H1 (cell line): ENCODE results near the gene HSPA1L. TPM values are rescaled to one million over a fixed set of nuclear protein-coding genes. Genes with fewer than 3 reads are reported as not detected.

ENCODE experiments used
- BRCA1 ChIP-seq: IDR thresholded peaks from 2 replicates; pipeline ENCODE4 v1.6.1; 2012; ENCODE audit warnings: low read depth, low read length, improper control_type of control experiment
- CBX5 ChIP-seq: fragments of 300-800, 300-1000 bp; sonication (generic); IDR thresholded peaks from 2 replicates; pipeline ENCODE4 v1.7.1; 2016; ENCODE audit warnings: antibody characterized with exemption, low read length, low read depth
- HDAC6 ChIP-seq: IDR thresholded peaks from one replicate; pipeline ENCODE4 v1.7.1; 2012; ENCODE audit warnings: low read depth, mild to moderate bottlenecking, inconsistent platforms, low read length, moderate library complexity
- KDM1A ChIP-seq: fragments of 200-600, 300-600 bp; sonication (generic); IDR thresholded peaks from 2 replicates; pipeline ENCODE4 v1.7.1; 2016; ENCODE audit warnings: mild to moderate bottlenecking, low read length, borderline replicate concordance
- NRF1 ChIP-seq: IDR thresholded peaks from 2 replicates; pipeline ENCODE4 v1.6.1; 2011; ENCODE audit warnings: mild to moderate bottlenecking, low read depth, low read length, improper control_type of control experiment
- PHF8 ChIP-seq: fragments of 200-600 bp; sonication (generic); conservative IDR thresholded peaks from 2 replicates; pipeline ENCODE4 v1.7.1; 2012; ENCODE audit warnings: low read depth, mild to moderate bottlenecking, inconsistent platforms, low read length, moderate library complexity
- POLR2A ChIP-seq, 2 experiments: IDR thresholded peaks; 1 replicate in 1 of 2; 2 replicates in 1 of 2; pipeline ENCODE4 v1.6.1; 2011; ENCODE audit warnings: low read depth in 2 of 2, low read length in 2 of 2, mild to moderate bottlenecking in 2 of 2; ENCODE audit errors: control extremely low read depth in 1 of 2
- POLR2AphosphoS5 ChIP-seq: IDR thresholded peaks from 2 replicates; pipeline ENCODE4 v1.6.1; 2011; ENCODE audit warnings: low read depth, low read length
- SIN3A ChIP-seq, 2 experiments: IDR thresholded peaks in 1 of 2; conservative IDR thresholded peaks in 1 of 2; 2 replicates each; pipeline ENCODE4 v1.6.1; 2011 to 2012; ENCODE audit warnings: low read length in 2 of 2, improper control_type of control experiment in 1 of 2, low read depth in 1 of 2, mild to moderate bottlenecking in 1 of 2
- SP4 ChIP-seq: IDR thresholded peaks from 2 replicates; pipeline ENCODE4 v1.6.1; 2012; ENCODE audit warnings: low read length, inconsistent platforms
- TBP ChIP-seq: IDR thresholded peaks from 2 replicates; pipeline ENCODE4 v1.6.1; 2011; ENCODE audit warnings: low read depth, low read length, improper control_type of control experiment
- TEAD4 ChIP-seq: IDR thresholded peaks from 2 replicates; pipeline ENCODE4 v1.6.1; 2012; ENCODE audit warnings: low read depth, low read length, inconsistent platforms, mixed read lengths
- polyA plus RNA-seq, 7 experiments: library from polyadenylated mRNA; depleted of rRNA in 3 of 7; stranded (reverse) in 5 of 7; unstranded in 2 of 7; fragments of >200 nt in 5 of 7; fragments of 200-250 nt in 2 of 7; gene quantifications; 1 replicate in 5 of 7; 2 replicates in 1 of 7; 4 replicates in 1 of 7; pipeline versions ENCODE4 v1.2.1 to v1.2.3, GENCODE V29; 2011 to 2013; ENCODE audit warnings: missing spikeins in 2 of 7, mixed read lengths in 2 of 7
- total RNA-seq: library from RNA; stranded (reverse); fragmentation: NEBNext Ultra II Directional; extraction: Animal tissue kit (Norgen Biotek cat#: 25700); gene quantifications from 2 replicates; pipeline ENCODE4 v1.2.1, GENCODE V29; 2021

The HSPA1L gene
- total and polyA plus RNA-seq, 2 of the 8 experiments (the other 6 are each of a cell fraction or from before 2014, with no cell fraction given), result 1.00 to 1.9 TPM

DNA sequence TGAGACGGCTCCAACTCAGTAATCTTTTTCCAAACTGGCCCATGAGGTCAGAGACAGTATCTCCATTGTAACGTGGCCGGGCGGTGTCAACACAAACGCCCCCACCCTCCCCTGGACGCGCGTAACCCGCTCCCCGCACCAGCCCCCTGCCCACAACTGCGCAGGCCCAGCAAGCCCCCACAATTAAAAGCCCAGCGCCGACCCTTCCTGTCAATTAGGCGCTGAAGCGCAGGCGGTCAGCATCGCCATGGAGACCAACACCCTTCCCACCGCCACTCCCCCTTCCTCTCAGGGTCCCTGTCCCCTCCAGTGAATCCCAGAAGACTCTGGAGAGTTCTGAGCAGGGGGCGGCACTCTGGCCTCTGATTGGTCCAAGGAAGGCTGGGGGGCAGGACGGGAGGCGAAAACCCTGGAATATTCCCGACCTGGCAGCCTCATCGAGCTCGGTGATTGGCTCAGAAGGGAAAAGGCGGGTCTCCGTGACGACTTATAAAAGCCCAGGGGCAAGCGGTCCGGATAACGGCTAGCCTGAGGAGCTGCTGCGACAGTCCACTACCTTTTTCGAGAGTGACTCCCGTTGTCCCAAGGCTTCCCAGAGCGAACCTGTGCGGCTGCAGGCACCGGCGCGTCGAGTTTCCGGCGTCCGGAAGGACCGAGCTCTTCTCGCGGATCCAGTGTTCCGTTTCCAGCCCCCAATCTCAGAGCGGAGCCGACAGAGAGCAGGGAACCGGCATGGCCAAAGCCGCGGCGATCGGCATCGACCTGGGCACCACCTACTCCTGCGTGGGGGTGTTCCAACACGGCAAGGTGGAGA is at the start of gene HSPA1L, which contains the start of gene HSPA1A (continued):
- TF ChIP-seq POLR2AphosphoS5, result peak; percentile 98
- no peak for TF ChIP-seq BRCA1
- TF ChIP-seq TEAD4, result no peak
- peak; percentile 47; the same call in 1 of the 2 replicates for TF ChIP-seq SP4
- peak; percentile 70 for TF ChIP-seq PHF8
- TF ChIP-seq CBX5, result no peak
- TF ChIP-seq HDAC6, result no peak
- peak; percentile 96 for TF ChIP-seq TBP
- no peak for TF ChIP-seq KDM1A
- TF ChIP-seq NRF1, result peak; percentile 19; the same call in 1 of the 2 replicates
- TF ChIP-seq SIN3A (conservative IDR thresholded peaks at IDR 0.05 in 1 of 2, IDR thresholded peaks at IDR 0.05 in 1 of 2; ENCODE audit: low read depth in 1 of 2, low read length in 2 of 2), result peak; percentile 49 to 68; a peak in 2 of 4 replicates
- TF ChIP-seq POLR2A (IDR thresholded peaks at IDR 0.05; ENCODE audit: control extremely low read depth in 1 of 2, low read depth in 2 of 2, low read length in 2 of 2), result peak; percentile 97
